ENCODE results near the gene OXCT1. TPM values are rescaled to one million over a fixed set of nuclear protein-coding genes. Genes with fewer than 3 reads are reported as not detected.
"Not testable (repeated sequence)": the region's sequence is repeated elsewhere in the genome, so short reads cannot be mapped to it uniquely, and the experiment has no call there.

The OXCT1 gene
- total RNA-seq, 1 experiment from 2014 or later = 65.9 TPM

- Histone ChIP-seq H3K9me3 (replicated peaks) (no peaks in the 10 kb centered on the region; the same call in 1 of the 2 replicates), H3K27me3 (no peaks in the 10 kb centered on the region), H3K4me1 (no peaks in the 10 kb centered on the region), H3K27ac (no peak overlapping the region), H3K4me3 (no peak overlapping the region), H3K36me3 (no peaks in the 10 kb centered on the region)
- DNase-seq = no peak
These were observed 153.8 kb downstream of the OXCT1 start for GRCh38 chr5:41716382-41716781.

GRCh38 chr5:41714446-41714845 is 155.8 kb downstream of the OXCT1 start:
- not testable (repeated sequence) for DNase-seq; H3K36me3 ChIP-seq; H3K4me3 ChIP-seq; H3K9me3 ChIP-seq (replicated peaks); H3K4me1 ChIP-seq; H3K27me3 ChIP-seq; H3K27ac ChIP-seq

DNA sequence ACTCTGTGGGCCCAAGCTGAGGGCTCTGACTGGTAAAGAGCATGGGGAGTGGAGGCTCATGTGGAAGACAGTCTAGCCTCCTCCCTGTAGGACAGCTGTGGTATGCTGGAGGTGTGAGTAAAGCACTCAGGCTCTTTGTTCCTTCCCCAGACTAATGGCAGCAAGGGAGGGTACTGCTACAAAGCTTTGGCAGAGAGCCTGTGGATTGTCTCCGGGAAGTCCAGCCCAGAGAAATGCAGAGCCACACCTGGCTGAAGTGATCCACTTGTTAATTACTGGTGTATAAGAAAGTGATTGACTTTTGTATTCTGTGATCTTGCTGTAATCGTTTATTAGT is 161.7 kb downstream of the OXCT1 start:
- H3K27ac ChIP-seq = no peak overlapping the region
- H3K27me3 ChIP-seq = no peaks in the 10 kb centered on the region
- no peak for DNase-seq
- H3K9me3 ChIP-seq (replicated peaks) = peaks cover 10% of the 10 kb centered on the region; the same call in 1 of the 2 replicates
- peaks cover 2% of the 10 kb centered on the region; the same call in 1 of the 2 replicates for H3K4me1 ChIP-seq
- no peak overlapping the region for H3K4me3 ChIP-seq
- H3K36me3 ChIP-seq = no peaks in the 10 kb centered on the region

DNA sequence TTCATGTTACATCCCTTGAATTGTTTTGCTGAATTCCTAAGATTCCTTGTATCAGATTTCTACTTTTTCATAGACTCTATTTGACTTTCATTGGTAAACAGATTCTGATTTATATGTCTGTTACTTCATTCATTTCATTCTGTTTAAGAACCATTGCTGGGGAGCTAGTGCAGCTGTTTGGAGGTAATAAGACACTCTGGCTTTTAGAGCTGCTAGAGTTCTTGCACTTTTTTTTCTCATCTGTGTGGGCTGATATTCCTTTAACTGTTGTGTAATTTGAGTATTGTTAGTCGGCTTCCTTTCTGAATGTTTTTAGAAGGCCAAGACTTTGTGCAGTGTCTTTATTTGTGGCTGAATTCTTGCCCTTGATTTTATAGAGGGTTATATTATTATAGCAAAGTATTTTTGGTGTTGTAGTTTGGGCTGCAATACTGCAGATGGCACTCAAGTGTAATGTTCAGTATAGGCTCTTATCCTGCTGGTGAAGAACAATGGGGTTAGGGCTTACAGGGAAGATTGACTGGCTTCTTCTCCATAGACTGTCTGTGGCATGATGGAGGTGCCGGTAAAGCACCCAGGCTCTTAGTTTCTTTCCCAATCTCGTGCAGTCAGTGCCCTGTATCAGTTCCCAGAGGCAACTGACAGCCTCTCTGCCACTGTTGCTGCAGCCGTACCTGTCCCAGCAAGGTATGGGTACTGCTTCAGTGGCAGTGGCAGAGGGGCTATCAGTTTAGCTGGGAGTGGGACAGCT is 162.2 kb downstream of the OXCT1 start:
- DNase-seq = peak; percentile 35 to 74
- Histone ChIP-seq H3K9me3 (replicated peaks) (peaks cover 10% of the 10 kb centered on the region), H3K36me3 (no peaks in the 10 kb centered on the region), H3K27me3 (no peaks in the 10 kb centered on the region), H3K27ac (no peak overlapping the region), H3K4me1 (peaks cover 2% of the 10 kb centered on the region; the same call in 1 of the 2 replicates), H3K4me3 (no peak overlapping the region)

DNA sequence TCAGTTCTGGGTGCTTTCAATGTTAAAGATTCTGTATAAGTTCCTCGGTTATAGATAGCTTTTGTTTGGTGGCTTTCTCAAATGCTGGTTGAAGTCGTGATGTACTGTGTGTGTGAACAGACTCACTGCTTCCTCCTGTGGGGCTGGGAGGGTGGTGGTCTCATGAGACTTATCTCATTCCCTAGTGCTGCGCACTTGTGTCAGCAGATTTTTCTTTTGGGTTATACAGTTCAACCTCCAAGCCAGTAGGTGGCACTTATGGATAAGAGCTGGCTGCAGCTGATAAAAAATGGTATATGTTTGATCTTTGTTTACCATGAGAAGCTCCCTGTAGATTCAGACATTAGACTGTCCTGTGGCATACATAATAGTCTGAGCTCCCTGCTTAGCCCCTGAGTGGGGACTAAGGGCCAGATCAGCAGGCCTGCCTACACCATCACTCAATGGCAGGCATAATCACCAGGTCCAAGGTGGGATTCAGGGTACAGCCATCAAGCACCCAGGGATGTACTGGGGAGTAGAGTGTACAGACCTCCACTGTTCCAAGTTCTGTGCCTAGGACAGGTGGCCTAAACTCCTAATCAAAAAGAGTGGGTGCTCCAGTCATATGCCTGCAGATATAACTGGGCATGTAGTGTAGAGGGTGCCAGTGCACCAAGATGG is 174.2 kb downstream of the OXCT1 start:
- no peaks in the 10 kb centered on the region for H3K4me1 ChIP-seq
- DNase-seq = peak; percentile 12 to 53
- H3K36me3 ChIP-seq = no peaks in the 10 kb centered on the region
- H3K27me3 ChIP-seq = no peaks in the 10 kb centered on the region
- no peak overlapping the region for H3K4me3 ChIP-seq
- H3K27ac ChIP-seq = no peak overlapping the region
- H3K9me3 ChIP-seq (replicated peaks) = no peaks in the 10 kb centered on the region

DNA sequence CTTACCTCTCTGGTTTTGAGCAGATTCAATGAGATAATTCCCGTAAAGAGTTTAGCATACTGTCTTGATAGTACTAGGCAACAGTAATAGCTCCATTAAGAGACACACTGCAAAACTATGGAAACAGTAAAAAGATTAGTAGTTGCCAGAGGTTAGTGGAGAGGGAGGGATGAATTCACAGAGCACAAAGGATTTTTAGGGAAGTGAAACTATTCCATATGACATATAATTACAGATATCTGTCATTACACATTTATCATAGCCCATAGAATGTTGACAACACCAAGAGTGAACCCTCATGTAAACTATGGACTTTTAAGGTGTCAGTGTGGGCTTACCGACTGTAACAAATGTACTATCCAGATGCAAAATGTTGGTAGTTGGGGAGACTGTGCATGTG is 183.5 kb downstream of the OXCT1 start:
- no peak for DNase-seq
- H3K27me3 ChIP-seq = no peaks in the 10 kb centered on the region
- no peak overlapping the region for H3K4me3 ChIP-seq
- no peaks in the 10 kb centered on the region; the same call in 1 of the 2 replicates for H3K9me3 ChIP-seq (replicated peaks)
- H3K36me3 ChIP-seq = no peaks in the 10 kb centered on the region
- no peaks in the 10 kb centered on the region for H3K4me1 ChIP-seq
- no peak overlapping the region for H3K27ac ChIP-seq

GRCh38 chr5:41686191-41686590 is 184.0 kb downstream of the OXCT1 start:
- Histone ChIP-seq H3K9me3 (replicated peaks) (no peaks in the 10 kb centered on the region; the same call in 1 of the 2 replicates), H3K27me3 (no peaks in the 10 kb centered on the region), H3K36me3 (no peaks in the 10 kb centered on the region), H3K4me1 (no peaks in the 10 kb centered on the region), H3K4me3 (no peak overlapping the region), H3K27ac (no peak overlapping the region)
- no peak for DNase-seq

GRCh38 chr5:41683181-41683580 is 187.0 kb downstream of the OXCT1 start:
- Histone ChIP-seq H3K9me3 (replicated peaks) (0 out of 2 replicates have a peak, but pooled peaks cover 2% of the 10 kb centered on the region), H3K4me3 (no peak overlapping the region), H3K36me3 (no peaks in the 10 kb centered on the region), H3K27ac (no peak overlapping the region), H3K4me1 (no peaks in the 10 kb centered on the region), H3K27me3 (no peaks in the 10 kb centered on the region)
- DNase-seq = no peak

GRCh38 chr5:41682641-41683040 is 187.6 kb downstream of the OXCT1 start:
- no peaks in the 10 kb centered on the region for H3K27me3 ChIP-seq

GRCh38 chr5:41681840-41682239 is 188.4 kb downstream of the OXCT1 start:
- H3K36me3 ChIP-seq = no peaks in the 10 kb centered on the region
- 0 out of 2 replicates have a peak, but pooled peaks cover 2% of the 10 kb centered on the region for H3K9me3 ChIP-seq (replicated peaks)
- no peak for DNase-seq
- H3K27me3 ChIP-seq = no peaks in the 10 kb centered on the region
- H3K4me3 ChIP-seq = no peak overlapping the region
- no peaks in the 10 kb centered on the region for H3K4me1 ChIP-seq
- no peak overlapping the region for H3K27ac ChIP-seq

More at GRCh38 chr5:41682641-41683040, 187.6 kb downstream of the OXCT1 start:
- H3K9me3 ChIP-seq (replicated peaks) = 0 out of 2 replicates have a peak, but pooled peaks cover 2% of the 10 kb centered on the region
- no peak for DNase-seq
- no peak overlapping the region for H3K27ac ChIP-seq
- no peak overlapping the region for H3K4me3 ChIP-seq
- H3K4me1 ChIP-seq = no peaks in the 10 kb centered on the region
- H3K36me3 ChIP-seq = no peaks in the 10 kb centered on the region

Other genes with a start within 250 kb of the OXCT1 start
- gene RIMOC1, start 33.9 kb upstream of the OXCT1 start, total RNA-seq (2014; rRNA removed; shearing (Covaris generic)) = 41.8 and 44.7 TPM in 2 replicates
- 5.6 TPM in 2 replicates for gene FBXO4, start 54.9 kb upstream of the OXCT1 start, total RNA-seq (2014; rRNA removed; shearing (Covaris generic))